ENCODE results near the gene ISCA2.

DNA sequence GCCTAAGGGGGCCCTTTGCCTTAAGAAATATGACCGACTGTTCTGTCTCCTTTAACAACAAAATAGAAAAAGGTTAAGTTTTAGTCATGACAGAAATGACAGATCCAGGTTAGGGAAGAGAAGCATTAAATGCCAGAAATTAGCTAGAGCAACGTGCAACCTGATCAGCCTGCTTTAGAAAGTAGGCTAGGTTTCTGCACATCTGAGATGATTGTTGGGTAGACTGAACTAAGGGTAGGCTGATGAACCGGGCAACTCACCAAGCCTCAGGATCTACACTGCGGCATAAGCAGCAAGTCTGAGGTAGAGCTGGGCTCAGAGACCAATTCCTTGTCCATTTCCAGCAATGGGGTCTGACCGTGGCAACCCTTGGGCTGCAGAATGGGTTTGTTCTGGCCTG is 29.9 kb upstream of the ISCA2 start:
- TF ChIP-seq CTCF (IDR thresholded peaks at IDR 0.05; ENCODE audit: insufficient read depth, low read length, poor library complexity, severe bottlenecking) (no peak), EZH2phosphoT487 (conservative IDR thresholded peaks at IDR 0.05; ENCODE audit: low read length) (no peak)
